Superior temporal gyrus (tissue), 1 donor: ENCODE results near the gene NCEH1.
"Not testable (repeated sequence)": the region's sequence is repeated elsewhere in the genome, so short reads cannot be mapped to it uniquely, and the experiment has no call there.

Experiments
- DNase-seq: peaks from one replicate; pipeline ENCODE4 v3.0.0-alpha.2; 2016; ENCODE audit errors: extremely low spot score

NCEH1 gene

DNA sequence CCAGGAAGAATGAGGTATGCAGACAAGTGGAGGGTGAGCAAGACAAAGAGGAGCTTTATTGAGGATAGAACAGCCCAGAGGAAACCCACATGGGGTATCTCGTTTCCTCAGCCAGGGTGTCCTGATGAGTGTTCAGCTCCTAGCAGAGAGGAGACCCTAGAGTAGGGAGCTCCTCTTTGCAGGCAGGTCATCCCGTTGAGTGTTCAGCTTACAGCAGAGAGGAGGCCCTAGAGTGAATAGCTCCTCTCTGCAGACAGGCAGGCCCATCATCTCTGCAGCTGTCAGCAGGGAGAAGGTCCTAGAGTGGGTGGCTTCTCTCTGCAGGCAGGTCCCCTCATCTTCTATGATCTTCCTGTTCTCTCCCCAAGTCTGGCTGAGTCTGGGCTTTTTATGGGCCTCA, 97.0 kb downstream of the NCEH1 start:
- DNase-seq, result no peak

DNA sequence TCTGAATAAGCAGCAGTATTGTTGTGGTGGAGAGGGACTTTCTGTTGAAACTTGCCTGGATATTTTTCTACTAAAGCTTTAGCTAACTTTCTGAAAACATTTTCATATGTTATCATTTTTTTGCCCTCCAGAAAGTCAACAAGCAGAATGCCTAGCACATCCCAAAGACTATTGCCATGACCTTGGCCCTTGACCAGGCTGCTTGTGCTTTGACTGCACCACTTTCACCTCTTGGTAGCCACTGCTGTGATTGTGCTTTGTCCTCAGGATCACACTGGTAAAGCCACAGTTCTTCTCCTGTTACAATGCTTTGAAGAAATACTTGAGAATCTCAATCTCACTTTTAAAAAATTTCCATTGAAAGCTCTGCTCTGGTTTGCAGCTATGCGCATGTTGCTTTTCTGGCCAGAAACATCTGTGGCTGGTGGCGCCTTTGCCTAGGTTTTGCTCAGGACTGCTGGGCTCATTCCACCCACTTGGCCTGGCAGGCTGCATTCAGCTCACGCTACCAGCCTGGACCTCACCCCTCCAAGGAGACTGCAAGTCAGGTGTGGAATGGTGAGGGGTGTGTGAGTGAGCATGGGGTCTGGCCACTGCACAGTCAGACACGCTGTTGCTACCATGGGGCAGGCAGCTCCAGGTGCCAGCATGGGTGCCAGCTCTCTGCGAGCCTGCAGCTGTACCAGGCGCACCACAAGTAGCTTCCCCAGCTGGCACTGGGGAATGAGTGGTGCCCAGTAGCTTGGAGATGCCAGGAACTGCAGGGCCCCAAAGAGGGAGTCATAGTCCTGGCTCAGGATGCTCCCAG, 97.8 kb downstream of the NCEH1 start:
- DNase-seq, result no peak

DNA sequence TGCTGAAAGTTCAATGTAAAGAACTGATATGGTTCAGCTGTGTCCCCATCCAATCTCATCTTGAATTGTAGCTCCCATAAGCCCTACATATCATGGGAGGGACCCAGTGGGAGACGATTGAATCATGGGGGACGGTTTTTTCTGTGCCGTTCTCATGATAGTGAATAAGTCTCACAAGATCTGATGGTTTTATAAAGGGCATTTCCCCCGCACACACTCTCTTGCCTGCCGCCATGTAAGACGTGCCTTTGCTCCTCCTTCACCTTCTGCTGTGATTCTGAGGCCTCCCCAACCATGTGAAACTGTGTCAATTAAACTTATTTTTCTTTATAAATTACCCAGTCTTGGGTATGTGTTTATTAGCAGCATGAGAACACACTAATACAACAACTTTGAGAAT, 101.1 kb downstream of the NCEH1 start:
- no peak for DNase-seq

DNA sequence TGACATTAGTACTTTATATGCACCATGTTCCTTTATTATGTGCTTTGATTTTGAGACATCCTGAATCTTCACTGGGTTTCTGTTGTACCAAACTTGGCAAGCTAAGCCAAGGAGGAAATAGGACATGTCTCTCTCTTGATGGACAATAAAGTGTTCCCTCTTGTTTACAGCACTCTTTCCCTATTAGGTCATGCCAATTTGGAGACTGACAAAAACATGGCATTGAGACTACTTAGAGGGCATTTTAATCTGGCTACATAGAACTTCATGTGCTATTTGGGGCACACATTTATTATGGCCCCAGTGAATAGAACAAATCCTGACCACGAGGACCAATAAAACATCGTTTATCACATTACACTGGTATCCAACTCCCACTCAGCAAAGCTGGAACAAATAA, 102.3 kb downstream of the NCEH1 start:
- no peak for DNase-seq

DNA sequence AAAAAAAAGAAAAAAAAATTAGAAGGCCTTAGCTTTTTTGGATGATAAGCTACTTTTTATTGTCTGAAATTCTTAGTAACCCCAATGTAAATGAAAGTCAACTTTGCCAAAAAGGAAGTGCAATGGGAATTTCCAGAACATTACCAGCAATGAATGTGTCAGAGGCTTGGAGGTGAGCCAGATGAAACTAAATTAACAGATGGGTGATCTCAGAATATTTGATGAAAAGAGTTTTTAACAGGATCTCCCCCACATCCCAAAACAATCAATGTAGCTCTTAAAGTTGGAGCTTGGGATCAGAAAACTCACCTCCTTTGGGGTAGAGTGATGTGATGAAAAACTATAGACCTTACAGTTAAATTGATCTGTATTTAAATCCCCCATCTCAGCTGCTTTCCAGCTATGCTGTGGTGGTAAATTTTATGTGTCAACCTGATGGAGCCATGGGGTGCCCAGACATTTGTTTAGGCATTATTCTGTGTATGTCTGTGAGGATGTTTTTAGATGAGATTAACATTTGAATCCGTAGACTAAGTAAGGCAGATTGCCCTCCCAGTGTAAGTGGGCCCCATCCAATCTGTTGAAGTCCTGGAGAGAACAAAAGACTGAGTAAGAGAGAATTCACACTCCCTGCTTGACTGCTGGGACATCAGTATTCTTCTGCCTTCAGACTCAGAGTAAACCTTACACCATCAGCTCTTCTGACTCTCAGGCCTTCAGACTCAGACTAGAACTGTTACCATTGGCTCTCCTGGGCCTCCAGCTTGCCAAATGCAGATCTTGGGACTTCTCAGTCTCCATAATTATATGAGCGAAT, 103.4 kb downstream of the NCEH1 start:
- DNase-seq, result no peak

DNA sequence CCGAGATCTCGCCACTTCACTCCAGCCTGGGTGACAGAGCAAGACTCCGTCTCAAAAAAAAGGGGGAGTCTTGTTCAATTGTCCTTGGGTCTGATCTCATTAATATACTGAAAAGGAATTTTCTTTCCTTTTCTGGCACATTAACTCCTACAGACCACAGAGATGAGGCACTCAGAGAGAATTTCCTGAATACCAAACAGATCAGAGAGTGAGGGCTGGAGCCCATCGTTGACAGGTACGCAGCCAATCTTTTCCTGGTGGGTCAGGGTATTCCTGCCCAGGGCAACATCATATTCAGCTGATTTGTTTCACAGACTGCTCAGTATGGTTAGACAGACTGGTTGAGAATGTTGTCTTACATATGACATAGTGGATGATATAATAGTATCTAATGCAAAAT, 104.8 kb downstream of the NCEH1 start:
- no peak for DNase-seq

DNA sequence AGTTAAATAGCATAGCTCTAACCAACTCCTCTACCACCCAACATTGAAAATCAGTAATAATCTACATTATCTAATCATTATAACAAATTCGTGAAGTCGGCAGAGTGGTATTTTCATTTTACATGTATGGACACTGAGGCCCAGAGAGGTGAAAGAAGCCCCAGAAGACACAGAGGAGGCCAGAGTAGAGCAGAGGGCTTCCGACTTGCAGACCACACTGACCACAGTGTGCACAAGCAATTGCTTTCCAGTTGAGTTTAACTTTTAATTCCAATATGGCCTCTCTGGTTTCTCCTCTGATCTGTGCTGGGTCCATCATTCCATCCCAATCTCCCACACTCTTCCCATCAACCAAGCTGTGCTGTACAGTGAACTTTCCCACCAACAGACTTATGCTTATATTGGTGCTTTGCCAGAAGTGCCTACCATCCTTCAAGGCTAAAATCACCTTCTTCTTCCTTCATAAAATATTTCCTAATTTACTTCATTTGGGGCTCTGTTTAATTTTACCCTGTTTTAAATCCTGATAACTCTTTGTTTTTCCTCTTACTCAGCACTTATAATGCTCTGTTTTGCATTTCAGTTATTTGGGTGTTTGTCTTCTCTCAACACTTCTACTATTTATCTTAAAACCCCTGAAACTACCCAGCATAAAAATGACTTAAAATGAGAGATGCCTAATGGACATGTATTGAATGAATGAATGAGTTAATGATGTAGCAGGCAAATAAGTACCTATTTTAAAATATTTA, 105.8 kb downstream of the NCEH1 start:
- DNase-seq, result no peak

DNA sequence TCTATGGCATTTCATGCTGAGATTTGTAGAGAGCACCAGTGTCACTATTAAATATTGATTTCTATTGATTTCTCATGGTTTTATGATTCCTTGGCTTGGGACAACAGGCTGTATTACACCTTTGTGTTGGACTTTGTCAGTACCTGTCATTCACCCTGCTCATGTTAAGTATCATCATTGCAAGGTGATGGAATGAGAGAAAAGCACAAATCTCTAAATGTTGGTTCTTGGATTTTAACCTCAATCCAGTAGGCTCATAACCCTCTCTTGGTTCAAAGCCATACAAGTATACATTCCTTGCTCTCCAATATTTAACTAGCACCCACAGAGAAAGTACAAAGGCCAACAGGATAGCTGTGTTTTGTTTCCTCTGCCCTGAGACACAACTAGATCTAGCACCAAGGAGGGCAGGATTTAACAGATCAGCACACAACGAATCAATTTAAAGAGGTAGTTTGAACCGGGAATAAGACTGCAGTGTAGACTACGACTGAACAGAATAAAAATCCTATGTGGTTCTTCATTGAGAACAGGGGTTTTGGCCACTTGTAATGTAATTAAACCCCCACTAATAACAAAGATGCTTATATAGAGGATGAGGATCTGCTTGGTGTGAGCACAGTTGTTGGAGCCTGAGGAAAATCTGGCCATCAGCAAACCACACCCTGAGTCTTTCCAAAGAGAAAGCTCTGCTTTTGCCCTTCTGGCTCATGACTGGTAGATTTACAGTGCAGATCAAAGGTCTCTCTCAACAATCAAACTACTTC, 109.6 kb downstream of the NCEH1 start:
- DNase-seq, result no peak

DNA sequence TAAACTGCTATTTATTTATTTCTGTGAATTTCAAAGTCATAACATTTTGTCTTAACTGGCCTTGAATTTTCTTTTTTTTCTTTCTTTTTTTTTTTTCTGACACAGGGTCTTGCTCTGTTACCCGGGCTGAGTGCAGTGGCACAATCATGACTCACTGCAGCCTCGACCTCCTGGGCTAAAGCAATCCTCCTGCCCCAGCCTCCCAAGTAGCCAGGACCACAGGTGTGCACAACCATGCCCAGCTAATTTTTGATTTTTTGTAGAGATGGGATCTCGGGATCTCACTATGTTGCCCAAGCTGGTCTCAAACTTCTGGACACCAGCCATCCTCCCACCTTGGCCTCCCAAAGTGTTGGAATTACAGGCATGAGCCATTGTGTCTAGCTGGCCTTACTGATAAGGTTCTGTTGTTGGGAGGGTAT, 110.2 kb downstream of the NCEH1 start:
- DNase-seq, result no peak

DNA sequence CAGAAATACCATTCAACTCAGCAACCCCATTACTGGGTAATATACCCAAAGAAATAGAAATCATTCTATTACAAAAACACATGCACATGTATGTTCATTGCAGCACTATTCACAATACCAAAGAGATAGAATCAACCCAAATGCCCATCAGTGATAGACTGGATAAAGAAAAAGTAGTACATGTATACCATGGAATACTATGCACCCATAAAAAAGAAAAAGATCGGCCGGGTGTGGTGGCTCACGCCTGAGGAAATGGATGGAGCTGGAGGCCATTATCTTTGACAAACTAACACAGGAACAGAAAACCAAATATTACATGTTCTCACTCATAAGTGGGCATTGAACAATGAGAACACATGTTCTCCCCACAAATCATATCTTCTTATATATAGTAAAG, 112.0 kb downstream of the NCEH1 start:
- DNase-seq, result no peak

DNA sequence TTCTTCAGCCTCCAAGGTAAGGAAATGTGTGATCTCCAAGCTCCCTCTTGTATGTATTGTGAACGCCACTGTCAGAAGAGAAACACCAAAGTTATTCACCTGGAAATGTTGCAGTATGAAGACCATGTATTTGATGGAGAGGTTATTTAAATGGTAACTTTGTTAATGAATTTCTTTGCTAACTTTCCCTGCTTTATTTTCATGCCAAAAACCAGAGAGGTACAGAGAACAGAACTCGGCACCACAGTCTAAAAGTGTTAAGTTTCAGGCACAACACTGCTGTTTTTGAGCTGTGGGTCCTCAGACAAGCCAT, 114.5 kb downstream of the NCEH1 start:
- DNase-seq, result no peak

DNA sequence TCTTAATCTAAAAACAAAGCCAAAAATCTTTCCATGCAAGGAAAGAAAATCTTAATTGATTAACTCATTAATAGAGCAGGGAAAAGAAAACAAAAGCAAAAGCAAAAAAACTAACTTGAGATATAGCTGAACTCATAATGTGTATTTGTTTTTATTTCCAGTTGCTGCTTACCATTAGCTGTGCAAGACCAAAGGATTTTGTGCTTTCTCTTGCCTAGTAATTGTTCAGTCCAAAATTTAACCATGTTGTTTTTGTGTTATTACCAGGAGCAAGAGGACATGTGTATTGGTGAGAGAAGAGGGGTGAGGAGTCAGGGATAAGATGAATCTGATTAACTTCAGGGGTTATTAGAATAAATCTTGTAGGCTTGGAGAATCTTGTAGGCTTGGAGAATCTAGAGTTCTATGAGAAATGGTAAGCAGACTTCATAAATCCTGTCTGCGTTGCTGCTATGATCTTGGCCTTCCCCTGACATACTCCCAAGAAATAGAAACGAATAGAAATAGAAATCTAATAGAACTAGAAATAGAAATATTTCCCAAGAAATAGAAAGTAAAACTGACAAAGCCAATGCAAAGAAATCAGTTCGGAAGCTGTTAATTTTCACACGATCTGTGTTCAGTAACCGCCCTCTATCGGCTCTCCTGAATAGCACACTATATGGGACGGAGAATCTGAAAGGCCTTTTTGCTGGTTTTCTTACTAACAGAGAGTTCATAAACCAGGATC, 115.0 kb downstream of the NCEH1 start:
- peak; percentile 78 for DNase-seq

DNA sequence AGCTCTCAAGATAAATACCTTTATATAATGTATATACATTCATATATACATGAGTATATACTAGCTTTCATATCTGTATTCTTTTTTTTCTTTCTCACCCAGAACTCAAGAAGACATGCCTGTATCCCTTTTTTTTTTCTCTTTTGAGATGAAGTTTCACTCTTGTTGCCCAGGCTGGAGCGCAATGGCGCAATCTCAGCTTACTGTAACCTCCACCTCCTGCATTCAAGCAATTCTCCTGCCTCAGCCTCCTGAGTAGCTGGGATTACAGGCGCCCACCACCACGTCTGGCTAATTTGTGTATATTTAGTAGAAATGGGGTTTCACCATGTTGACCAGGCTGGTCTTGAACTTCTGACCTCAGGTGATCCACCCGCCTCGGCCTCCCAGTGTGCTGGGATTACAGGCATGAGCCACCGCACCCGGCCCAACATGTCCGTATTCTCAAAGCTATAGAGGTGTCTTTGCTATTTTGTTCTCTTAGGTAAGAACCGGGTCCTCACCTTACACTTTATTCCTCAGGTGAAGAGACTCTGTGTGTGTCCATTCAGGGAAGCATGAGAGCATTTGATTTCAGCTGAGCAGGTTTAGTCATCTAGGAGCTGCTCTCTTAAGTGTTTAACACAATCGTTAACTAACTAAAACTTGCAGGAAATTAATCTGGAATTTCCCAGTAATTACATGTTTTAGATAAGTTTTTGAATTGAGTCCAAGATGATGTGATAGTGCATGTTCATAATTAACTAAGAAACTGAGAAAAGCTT, 115.8 kb downstream of the NCEH1 start:
- not testable (repeated sequence) for DNase-seq

DNA sequence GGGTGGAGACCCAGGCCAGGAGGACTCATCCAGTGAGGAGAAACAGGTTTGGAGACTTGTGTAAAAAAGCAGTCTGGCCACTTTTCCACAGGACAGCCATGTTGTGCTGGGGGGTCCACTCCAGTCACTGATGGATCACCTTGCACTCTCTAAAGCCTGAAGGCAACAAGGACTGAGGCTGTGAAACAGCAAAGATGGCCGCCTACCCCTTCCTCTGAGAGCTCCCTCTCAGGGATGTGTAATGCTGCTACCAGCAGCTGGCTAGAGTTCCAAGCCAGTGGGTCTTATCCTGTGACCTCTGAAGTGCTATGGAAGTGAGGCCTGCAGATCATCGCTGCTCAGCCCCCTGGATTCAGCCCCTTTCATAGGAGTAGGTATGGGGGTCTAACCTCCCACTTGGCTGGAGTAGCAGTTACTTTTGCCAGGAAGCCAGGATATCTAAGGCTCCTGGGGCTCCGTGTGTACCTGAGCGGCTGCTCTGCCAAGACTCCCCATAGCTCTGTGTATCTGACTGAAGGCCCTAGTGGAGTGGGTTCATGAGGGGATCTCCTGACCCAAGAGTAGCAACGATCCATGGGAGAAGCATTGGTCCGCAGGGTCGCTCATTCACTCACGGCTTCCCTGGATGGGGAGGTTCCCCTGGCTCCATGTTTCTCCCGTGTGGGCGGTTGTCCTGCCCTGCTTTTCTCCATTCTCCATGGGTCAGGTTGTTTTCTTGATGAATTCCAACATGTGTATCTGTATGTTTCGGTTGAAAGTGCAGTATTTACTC, 117.8 kb downstream of the NCEH1 start:
- DNase-seq, result no peak

DNA sequence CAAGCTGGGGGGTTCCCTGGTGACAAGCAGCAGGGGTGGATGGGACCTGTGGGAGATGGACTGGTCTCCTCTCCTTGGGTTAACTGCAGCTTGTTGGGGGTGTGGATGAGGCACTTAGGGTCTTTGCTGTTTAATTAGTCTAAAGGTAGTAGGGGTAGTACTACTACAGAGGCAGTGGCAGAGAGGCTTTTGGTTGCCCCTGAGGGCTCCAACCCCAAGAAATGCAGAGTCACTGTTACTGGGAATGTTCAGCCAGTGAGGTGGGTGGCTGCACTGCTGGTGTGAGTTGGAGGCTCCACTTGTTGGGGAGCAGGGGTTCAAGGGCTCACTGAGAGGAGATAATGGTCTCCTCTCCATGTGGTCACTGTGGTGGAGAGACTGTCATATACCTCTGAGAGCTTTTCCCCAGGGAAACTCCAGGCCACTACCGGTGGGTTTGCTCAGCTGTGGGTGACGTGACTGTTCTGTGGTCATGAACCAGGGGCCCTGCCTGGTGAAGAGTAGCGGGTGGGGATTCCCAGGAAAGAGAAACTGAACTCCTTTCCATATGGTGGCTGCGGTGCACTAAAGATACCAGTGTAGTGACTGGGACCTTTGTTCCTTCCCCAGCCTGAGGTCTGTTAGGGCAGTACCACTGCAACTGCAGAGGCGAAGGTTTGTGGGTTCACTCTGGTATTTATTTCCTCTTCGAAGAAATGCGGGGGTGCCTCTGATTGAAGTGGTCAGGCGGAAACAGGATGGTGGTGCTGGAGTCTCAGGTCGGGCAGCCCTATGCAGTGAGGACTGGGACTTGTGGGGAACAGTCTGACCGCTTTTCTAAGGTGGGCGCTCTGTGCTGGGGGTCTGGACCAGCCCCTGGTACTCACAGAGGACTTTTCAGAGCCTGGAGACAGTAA, 118.7 kb downstream of the NCEH1 start:
- no peak for DNase-seq

DNA sequence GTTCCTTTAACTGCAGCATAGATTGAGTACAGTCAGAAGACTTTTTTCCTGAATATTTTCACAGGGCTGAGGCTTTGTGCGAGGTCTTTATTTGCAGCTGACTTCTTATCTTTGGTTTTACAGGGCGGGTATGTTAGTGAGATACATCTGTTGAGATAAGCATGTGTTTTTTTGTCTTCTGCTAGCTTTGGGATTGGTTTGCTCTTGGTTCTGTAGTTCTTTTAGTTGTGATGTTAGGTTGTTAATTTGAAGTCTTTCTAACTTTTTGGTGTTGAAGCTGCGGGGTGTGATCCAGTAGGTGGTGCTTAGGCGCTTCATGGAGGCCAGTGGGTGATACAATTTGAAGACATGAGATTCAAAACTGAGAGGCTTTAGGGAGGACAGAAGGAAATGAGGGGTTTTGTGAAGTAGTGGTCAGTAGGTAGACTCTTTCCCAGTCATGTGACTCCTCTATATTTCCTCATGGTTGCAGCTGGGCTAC, 119.7 kb downstream of the NCEH1 start:
- no peak for DNase-seq

DNA sequence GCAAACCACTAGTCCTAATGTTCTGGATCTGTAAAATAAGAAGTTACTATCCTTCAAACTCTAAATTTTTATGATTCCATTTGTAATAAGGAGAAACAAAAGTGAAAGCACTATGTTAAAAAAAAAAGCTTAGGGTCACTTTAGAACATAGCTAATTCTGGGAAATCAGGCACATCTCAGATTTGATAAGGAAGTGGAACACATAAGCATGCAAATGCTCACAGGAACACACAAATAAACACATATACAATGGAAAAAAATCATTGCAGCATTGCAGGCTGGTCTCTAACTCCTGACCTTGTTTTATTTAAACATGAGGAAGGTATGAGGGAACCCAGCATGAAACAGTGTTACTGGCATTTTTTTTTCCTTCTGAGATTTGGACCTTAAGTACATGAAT, 124.4 kb downstream of the NCEH1 start:
- no peak for DNase-seq

DNA sequence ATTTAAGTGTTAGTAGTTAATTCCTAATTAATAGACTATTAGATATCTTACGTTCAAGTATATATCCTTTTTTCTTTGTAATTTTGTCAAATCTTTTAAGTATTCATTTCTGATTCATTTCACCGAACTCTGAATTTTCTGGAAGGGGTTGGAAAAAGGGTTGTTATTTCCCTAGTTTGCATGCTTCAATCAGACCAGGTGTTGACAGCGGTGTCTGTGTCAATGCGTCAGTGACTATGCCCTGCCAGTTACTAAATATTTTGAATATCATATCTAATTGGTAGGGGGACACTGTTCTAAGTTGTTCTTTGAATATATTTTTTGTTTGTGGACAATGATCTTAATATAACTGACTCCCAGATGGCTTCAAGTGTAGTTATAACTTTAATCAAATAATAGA, 124.9 kb downstream of the NCEH1 start:
- no peak for DNase-seq
